NCI-H1930 (cell line): ENCODE data around the gene NHEJ1.
A peak's percentile ranks its signal among the peaks of the same experiment; 100 is the strongest.

Source experiments
- DNase-seq, 2 experiments: peaks; one replicate each; lab custom pipeline; 2025; lab: John Stamatoyannopoulos, UW

NHEJ1 gene

DNA sequence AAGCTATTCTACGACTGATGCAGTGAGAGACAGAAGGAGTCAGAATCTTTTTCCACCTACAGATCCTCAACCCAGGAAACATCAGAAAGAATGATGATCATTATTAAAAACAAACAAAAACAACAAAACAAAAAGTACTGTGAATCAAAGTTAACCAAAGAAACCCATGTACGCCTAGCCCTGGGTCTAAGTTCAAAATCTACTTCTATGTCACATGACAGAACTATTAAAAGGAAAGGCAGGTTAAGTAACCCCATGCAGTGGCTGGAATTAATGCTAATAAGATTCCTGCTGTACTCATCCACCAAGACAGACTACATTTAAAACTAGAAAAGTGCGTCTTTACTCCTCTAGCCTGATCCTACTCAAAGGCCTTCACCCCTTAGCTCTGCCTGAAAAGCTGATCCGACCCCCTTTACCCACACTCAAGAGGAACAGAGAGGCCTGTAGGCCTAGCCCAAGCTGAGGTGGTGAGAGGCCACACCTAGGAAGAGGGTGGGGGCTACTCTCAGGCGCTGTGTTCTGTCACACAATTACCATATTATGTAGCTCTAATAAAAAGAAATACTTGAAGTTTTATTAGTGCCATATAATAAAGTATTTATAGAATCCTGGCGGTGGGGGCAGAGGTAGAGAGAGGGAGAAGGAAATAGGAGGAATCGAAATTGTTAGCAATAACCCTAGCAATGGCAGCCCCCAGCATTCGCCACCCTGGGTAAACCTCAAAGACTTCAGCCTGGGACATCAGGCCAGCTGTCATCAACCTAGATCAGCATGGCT lies 37.1 kb downstream of the NHEJ1 start:
- DNase-seq, result no peak

GRCh38 chr2:219122202-219122980 lies 38.2 kb downstream of the NHEJ1 start:
- no peak for DNase-seq

DNA sequence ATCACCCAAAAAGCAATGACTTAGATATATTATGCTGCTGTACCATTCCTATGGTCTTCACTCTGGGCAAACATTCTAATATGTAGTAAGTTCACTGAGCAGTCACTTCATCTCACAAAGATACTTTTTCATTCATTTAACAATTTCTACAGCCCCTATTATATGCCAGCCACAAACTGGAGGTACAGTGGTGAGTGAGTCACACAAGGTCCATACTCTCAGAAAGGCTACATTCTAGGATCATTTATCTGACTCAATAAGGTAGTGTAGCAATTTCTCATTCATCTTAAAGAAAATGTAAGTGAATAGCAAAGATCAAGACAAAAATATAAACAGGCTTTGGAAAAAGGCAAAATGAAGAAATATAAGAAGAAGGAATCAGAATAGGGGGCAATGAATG lies 40.5 kb downstream of the NHEJ1 start:
- no peak for DNase-seq

DNA sequence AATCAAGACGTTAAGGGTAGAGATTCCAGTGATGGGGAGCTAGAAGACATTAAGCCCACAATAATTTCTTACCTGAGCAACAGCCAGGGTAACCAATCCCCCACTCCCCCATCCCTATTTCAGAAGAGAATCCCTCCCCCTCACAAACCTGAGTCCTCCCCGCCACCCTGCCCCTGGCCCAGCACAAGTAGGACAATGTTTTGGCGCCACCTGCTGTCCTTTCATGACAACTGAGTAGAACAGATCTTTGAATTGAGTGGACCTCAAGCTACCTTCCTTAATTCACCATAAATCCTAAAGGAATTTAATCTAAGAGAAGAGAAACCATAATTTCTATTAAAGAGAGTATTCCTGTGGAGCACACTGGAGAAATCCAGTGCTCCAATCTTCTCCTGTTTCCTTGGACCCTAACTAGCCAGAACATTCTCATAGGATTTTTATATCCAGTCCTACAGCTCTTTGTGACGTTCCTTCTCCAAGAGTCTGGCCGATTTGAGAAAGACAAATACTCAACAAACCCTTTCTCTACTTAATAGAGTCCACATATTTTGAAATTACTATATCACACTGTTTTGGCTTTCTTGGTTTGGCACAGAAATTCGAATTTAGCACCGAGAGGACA lies 41.1 kb downstream of the NHEJ1 start:
- DNase-seq, result peak; percentile 12 to 53

GRCh38 chr2:219118504-219118903 lies 42.1 kb downstream of the NHEJ1 start:
- DNase-seq, result no peak

DNA sequence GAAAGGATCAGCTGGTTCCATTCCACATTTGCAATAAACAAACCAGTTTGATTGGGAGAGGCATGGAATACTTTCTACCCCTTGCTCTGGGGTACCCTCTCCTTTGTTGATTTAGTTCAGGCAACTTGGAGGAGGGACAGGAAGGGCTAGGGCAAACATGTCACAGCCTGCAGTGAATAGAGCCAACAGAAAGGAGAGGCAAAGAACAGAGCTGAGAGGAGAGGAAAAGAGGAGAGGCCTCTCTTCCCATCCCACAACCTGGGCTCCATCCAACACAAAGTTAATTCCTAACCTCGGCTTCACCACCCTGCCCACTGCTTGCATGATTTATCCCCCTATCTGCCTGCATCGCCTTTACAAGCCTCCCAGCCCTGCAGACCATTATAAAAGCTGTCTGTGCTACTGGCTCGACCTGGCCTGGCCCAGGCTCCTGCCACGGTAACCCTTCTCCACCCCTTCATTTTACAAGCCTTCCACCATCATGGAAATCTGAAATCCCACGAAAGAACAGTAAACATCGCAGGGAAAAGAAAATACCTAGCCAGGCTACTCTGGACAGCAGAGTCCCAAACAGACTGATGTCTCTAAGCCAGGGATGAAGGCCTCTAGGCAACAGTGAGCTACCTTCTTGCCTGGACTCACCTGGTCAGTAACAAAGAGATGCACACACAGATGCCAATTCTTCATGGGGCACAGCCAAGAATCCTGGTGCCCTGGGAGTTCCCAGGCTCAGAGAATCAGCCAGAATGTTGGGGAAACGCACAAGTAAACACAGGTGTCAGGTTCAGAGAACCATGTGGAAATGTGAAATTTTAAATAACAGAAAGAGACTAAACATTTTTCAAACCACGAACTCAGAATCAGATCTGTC lies 43.6 kb downstream of the NHEJ1 start:
- DNase-seq, result no peak

DNA sequence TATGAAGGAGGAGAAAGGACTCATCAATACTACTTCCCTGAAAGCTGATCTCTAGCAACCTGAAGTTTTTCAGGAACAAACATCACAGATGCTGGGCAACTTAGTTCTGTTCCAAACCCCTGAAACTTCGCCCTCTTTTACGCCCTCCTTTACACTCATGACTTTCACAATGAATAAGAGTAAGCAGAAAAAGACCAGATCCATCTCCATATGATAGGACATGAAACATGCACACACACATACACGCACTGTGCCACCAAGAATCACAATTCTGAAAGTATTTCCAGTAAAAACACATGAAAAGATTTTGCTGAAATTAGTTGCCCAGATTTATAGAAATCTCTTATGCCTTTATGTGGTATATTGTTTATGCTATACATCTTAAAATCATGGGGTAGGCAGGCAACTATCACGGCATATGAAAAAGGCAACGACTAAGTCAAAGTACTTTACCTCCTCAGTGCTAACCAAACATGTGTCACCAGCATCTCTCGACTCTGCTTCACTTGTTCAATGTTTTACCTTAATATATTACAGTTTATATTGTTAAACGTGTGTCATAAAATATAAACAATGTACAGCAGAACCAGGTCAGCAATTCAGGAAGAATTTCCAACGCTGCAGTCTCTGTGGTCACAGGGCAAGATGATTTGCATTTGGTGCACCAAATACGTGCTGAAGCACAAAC lies 47.8 kb downstream of the NHEJ1 start:
- no peak for DNase-seq

GRCh38 chr2:219112062-219112406 lies 48.6 kb downstream of the NHEJ1 start:
- no peak for DNase-seq

DNA sequence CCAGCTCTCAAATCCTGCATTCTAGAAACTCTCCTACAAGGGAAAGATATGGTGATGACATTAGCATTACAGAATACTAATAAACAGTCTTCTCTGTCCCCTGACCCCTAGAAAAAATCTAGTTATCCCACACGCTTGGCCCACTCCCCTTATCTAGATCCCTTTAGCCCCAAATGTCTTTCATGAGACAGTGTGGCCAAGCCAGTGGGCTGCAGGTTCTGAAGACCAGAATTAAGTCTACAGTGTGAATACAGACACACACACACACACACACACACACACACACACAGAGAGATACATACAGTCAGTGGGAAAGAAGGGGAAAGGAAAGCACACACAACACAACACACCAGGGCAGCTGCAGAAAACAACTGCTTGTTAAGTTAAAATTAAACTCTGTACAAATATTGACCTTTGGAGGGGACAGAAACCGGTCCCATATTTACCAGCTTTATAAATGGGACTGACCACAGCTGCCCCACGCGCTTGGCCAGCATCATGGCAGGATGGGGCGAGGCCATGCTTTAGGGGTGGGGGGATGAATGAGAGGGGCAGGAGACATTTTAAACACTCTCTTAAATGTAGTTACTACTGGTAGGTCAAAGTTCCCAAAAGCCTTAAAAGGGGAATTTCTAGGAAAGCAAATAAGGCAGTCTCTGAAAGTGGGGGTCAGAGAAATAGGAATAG lies 49.1 kb downstream of the NHEJ1 start:
- no peak for DNase-seq

GRCh38 chr2:219109471-219109870 lies 51.1 kb downstream of the NHEJ1 start:
- no peak for DNase-seq

DNA sequence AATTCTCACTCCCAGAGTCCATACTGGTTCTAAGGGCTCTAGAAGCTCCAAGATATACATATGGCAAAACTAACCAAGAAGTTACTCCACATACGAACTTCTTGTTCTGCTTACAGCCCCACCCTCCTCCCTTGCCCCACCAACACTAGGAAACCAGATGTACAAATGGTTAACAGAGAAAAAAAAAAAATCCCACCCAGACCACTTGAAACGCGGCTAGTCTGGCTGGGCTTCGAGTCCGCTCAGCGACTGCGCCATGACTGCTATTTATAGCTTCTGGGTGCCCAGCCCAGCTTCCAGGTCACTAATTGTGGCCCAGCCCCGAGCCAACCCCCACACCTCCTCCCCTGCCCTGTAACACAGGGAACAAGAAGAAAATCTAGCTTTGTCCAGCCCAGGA lies 52.9 kb downstream of the NHEJ1 start:
- DNase-seq, result no peak

DNA sequence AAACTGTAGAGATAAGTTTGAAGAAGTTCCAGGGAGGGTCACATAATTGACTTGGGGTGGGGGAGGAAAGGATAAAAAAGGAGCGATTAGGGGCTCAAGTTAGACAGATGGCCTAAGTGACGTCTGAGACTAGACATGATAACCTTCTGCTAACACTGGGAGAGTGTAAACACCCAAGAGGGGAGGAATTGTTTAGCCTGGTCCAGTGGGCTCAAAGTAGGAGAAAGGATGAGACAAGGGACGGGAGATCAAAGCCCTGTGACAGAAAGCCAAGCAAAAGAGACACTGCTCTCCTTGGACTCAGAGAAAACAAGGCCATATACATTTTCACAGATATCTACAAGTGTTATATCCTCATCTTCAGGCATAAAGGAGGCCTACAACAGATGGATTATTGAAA lies 54.4 kb downstream of the NHEJ1 start:
- DNase-seq, result no peak

- peak in 1 of 2 experiments; percentile 13 for DNase-seq
These were observed 56.2 kb downstream of the NHEJ1 start for GRCh38 chr2:219104107-219105035.

- no peak for DNase-seq
These were observed 61.3 kb downstream of the NHEJ1 start for GRCh38 chr2:219099329-219099728.

GRCh38 chr2:219095406-219095935 lies 65.1 kb downstream of the NHEJ1 start:
- no peak for DNase-seq

- no peak for DNase-seq
These were observed 66.4 kb downstream of the NHEJ1 start for GRCh38 chr2:219094171-219094570.

GRCh38 chr2:219090436-219091299 lies 69.9 kb downstream of the NHEJ1 start:
- no peak for DNase-seq

- no peak for DNase-seq
These were observed 71.3 kb downstream of the NHEJ1 start for GRCh38 chr2:219089330-219089729.

GRCh38 chr2:219087848-219088247 lies 72.8 kb downstream of the NHEJ1 start:
- DNase-seq, result no peak
